DND-41 (cell line): Measurements from ENCODE around the gene HOXA3.

Experiments
- ATAC-seq: fragments of 200-7000 bp; cut with Tn5 transposase; 3 replicates; pipeline ENCODE4 v1.9.1; 2021; ENCODE audit warnings: low read depth; ENCODE audit not compliant: insufficient read depth
- DNase-seq: peaks from one replicate; pipeline ENCODE4 v3.0.0-alpha.2; 2020
- H2AFZ ChIP-seq: 2 replicates; pipeline ENCODE4 v1.6.0; 2012; ENCODE audit warnings: low read depth, low read length
- H3K27ac ChIP-seq: 2 replicates; pipeline ENCODE4 v1.5.1; 2012; ENCODE audit warnings: low read length, inconsistent platforms
- H3K27me3 ChIP-seq: fragments of 200-600 bp; sonication (generic); 2 replicates; pipeline ENCODE4 v1.6.0; 2012; ENCODE audit warnings: low read length, mild to moderate bottlenecking, inconsistent platforms; ENCODE audit not compliant: insufficient read depth, poor library complexity
- H3K36me3 ChIP-seq: 2 replicates; pipeline ENCODE4 v1.5.1; 2012; ENCODE audit warnings: low read length, inconsistent platforms; ENCODE audit not compliant: insufficient read depth
- H3K4me1 ChIP-seq: 2 replicates; pipeline ENCODE4 v1.5.1; 2012; ENCODE audit warnings: mild to moderate bottlenecking, low read length; ENCODE audit not compliant: insufficient read depth
- H3K4me2 ChIP-seq: 2 replicates; pipeline ENCODE4 v1.6.0; 2012; ENCODE audit warnings: mild to moderate bottlenecking, moderate library complexity, low read length, inconsistent platforms; ENCODE audit not compliant: insufficient read depth
- H3K4me3 ChIP-seq, 2 experiments: fragments of 200-600 bp in 1 of 2; shearing (Covaris generic) in 1 of 2; 2 replicates each; pipeline ENCODE4 v1.5.1; 2012 to 2016; ENCODE audit warnings: inconsistent platforms in 2 of 2, low read length in 2 of 2, mild to moderate bottlenecking in 2 of 2, low read depth in 1 of 2, moderate library complexity in 1 of 2
- H3K79me2 ChIP-seq: 2 replicates; pipeline ENCODE4 v1.6.0; 2012; ENCODE audit warnings: low read length, inconsistent platforms; ENCODE audit not compliant: insufficient read depth
- H3K9ac ChIP-seq: 2 replicates; pipeline ENCODE4 v1.6.0; 2012; ENCODE audit warnings: low read depth, mild to moderate bottlenecking, inconsistent platforms, low read length, moderate library complexity
- H3K9me3 ChIP-seq: 2 replicates; pipeline ENCODE4 v1.5.1; 2012; ENCODE audit warnings: low read length, moderate library complexity, mild to moderate bottlenecking, inconsistent platforms; ENCODE audit not compliant: insufficient read depth, severe bottlenecking
- H4K20me1 ChIP-seq: 2 replicates; pipeline ENCODE4 v1.6.0; 2012; ENCODE audit warnings: low read length; ENCODE audit not compliant: insufficient read depth
- CTCF ChIP-seq: IDR thresholded peaks from 2 replicates; pipeline ENCODE4 v1.5.1; 2012; ENCODE audit warnings: borderline replicate concordance, low read length, moderate library complexity, mild to moderate bottlenecking; ENCODE audit not compliant: poor library complexity, severe bottlenecking; ENCODE audit errors: extremely low read depth
- EZH2 ChIP-seq: IDR thresholded peaks from 3 replicates; pipeline ENCODE4 v1.6.1; 2012; ENCODE audit warnings: borderline replicate concordance, low read depth, mild to moderate bottlenecking, moderate library complexity, low read length, inconsistent platforms; ENCODE audit not compliant: severe bottlenecking

Gene HOXA3

GRCh38 chr7:27111042-27111750 lies 41.2 kb downstream of the HOXA3 start:
- ATAC-seq (no peak), DNase-seq (no peak)
- H3K9me3 ChIP-seq = no peaks in the 10 kb centered on the region
- H3K9ac ChIP-seq = no peak overlapping the region
- H4K20me1 ChIP-seq = no peaks in the 10 kb centered on the region
- no peaks in the 10 kb centered on the region for H3K4me1 ChIP-seq
- no peak for TF ChIP-seq CTCF
- TF ChIP-seq EZH2 = no peak
- no peak overlapping the region for H3K4me3 ChIP-seq
- no peak overlapping the region for H3K27ac ChIP-seq
- H2AFZ ChIP-seq = no peak overlapping the region
- no peak overlapping the region for H3K4me2 ChIP-seq
- no peaks in the 10 kb centered on the region for H3K79me2 ChIP-seq
- no peaks in the 10 kb centered on the region for H3K36me3 ChIP-seq
- no peaks in the 10 kb centered on the region for H3K27me3 ChIP-seq

- Histone ChIP-seq H3K27me3 (no peaks in the 10 kb centered on the region), H3K36me3 (no peaks in the 10 kb centered on the region), H3K4me2 (no peak overlapping the region), H3K9ac (no peak overlapping the region), H3K4me1 (no peaks in the 10 kb centered on the region), H3K27ac (no peak overlapping the region), H3K79me2 (no peaks in the 10 kb centered on the region), H4K20me1 (no peaks in the 10 kb centered on the region), H3K4me3 (no peak overlapping the region), H2AFZ (no peak overlapping the region), H3K9me3 (no peaks in the 10 kb centered on the region)
- ATAC-seq = no peak
- DNase-seq = no peak
- no peak for TF ChIP-seq CTCF
These were observed 42.0 kb downstream of the HOXA3 start for GRCh38 chr7:27110186-27111031.

GRCh38 chr7:27109466-27110185 lies 42.8 kb downstream of the HOXA3 start:
- Histone ChIP-seq H3K9me3 (no peaks in the 10 kb centered on the region), H3K4me1 (no peaks in the 10 kb centered on the region), H3K79me2 (no peaks in the 10 kb centered on the region), H3K4me3 (no peak overlapping the region), H3K27me3 (no peaks in the 10 kb centered on the region), H3K4me2 (no peak overlapping the region), H3K9ac (no peak overlapping the region), H2AFZ (no peak overlapping the region), H3K27ac (no peak overlapping the region), H3K36me3 (no peaks in the 10 kb centered on the region), H4K20me1 (no peaks in the 10 kb centered on the region)
- DNase-seq (no peak), ATAC-seq (no peak)
- TF ChIP-seq EZH2 = no peak
- no peak for TF ChIP-seq CTCF
